HEK293 (cell line): ENCODE data around the gene CIAPIN1.

Source experiments
- CTCF ChIA-PET: fragments of 350-600 bp; formaldehyde crosslinking; extraction: SDS; loops from one replicate; lab custom pipeline; 2021; ENCODE audit warnings: antibody characterized with exemption; lab: Yijun Ruan, JAX
- POLR2A ChIA-PET: fragments of 300-600 bp; formaldehyde crosslinking; extraction: SDS; loops from one replicate; lab custom pipeline; 2020; ENCODE audit warnings: antibody characterized with exemption, inconsistent platforms; lab: Yijun Ruan, JAX
- H3K27ac ChIP-seq: fragments of 200-500 bp; sonication (Bioruptor generic); 2 replicates; pipeline ENCODE4 v1.5.1; 2014; ENCODE audit warnings: low read depth, low read length, control low read depth, inconsistent platforms; ENCODE audit errors: extremely low read depth
- H3K36me3 ChIP-seq, 2 experiments: fragments of 200-500 bp in 1 of 2; sonication (Bioruptor generic) in 1 of 2; 1 replicate in 1 of 2; 2 replicates in 1 of 2; pipeline ENCODE4 v1.5.1; 2014 to 2017; ENCODE audit warnings: inconsistent platforms in 2 of 2, low read length in 2 of 2; ENCODE audit not compliant: control insufficient read depth in 2 of 2, insufficient read depth in 1 of 2
- H3K4me1 ChIP-seq: fragments of 200-500 bp; sonication (Bioruptor generic); 2 replicates; pipeline ENCODE4 v1.5.1; 2014; ENCODE audit warnings: mild to moderate bottlenecking, low read length, inconsistent platforms; ENCODE audit not compliant: control insufficient read depth, insufficient read depth
- H3K4me3 ChIP-seq: 2 replicates; pipeline ENCODE4 v1.5.1; 2011; ENCODE audit warnings: low read depth, mild to moderate bottlenecking, control low read depth, low read length, moderate library complexity
- H3K9me3 ChIP-seq: fragments of 200-500 bp; sonication (Bioruptor generic); 2 replicates; pipeline ENCODE4 v1.5.1; 2014; ENCODE audit warnings: low read depth, low read length, inconsistent platforms; ENCODE audit not compliant: control insufficient read depth, insufficient read depth
- EGR2 ChIP-seq: fragments of 450-650 bp; formaldehyde crosslinking; IDR thresholded peaks from 2 replicates; pipeline ENCODE4 v1.5.1; 2016; ENCODE audit warnings: low read depth, missing biosample characterization, missing genetic modification characterization
- GLI4 ChIP-seq: fragments of 450-650 bp; formaldehyde crosslinking; IDR thresholded peaks from 2 replicates; pipeline ENCODE4 v1.5.1; 2016; ENCODE audit warnings: missing biosample characterization, missing genetic modification characterization
- KLF8 ChIP-seq: fragments of 450-650 bp; formaldehyde crosslinking; IDR thresholded peaks from 2 replicates; pipeline ENCODE4 v1.5.1; 2016; ENCODE audit warnings: missing biosample characterization, missing genetic modification characterization
- PRDM1 ChIP-seq: fragments of 450-650 bp; formaldehyde crosslinking; IDR thresholded peaks from 2 replicates; pipeline ENCODE4; 2016; ENCODE audit warnings: missing biosample characterization, missing genetic modification characterization
- SP2 ChIP-seq: fragments of 450-650 bp; formaldehyde crosslinking; IDR thresholded peaks from 2 replicates; pipeline ENCODE4 v1.5.1; 2016; ENCODE audit warnings: missing biosample characterization, missing genetic modification characterization
- SP3 ChIP-seq: fragments of 450-650 bp; formaldehyde crosslinking; IDR thresholded peaks from 2 replicates; pipeline ENCODE4 v1.5.1; 2016; ENCODE audit warnings: missing biosample characterization, missing genetic modification characterization
- TCF7L2 ChIP-seq: IDR thresholded peaks from 2 replicates; pipeline ENCODE4 v1.6.1; 2011; ENCODE audit warnings: low read depth, mild to moderate bottlenecking, inconsistent platforms, low read length, moderate library complexity, borderline replicate concordance
- TRIM28 ChIP-seq: IDR thresholded peaks from 2 replicates; pipeline ENCODE4 v1.6.1; 2011; ENCODE audit warnings: low read length, control low read depth, borderline replicate concordance
- YY2 ChIP-seq: fragments of 450-650 bp; formaldehyde crosslinking; IDR thresholded peaks from 2 replicates; pipeline ENCODE4 v1.5.1; 2016; ENCODE audit warnings: missing biosample characterization, missing genetic modification characterization
- ZBTB8A ChIP-seq: fragments of 450-650 bp; formaldehyde crosslinking; IDR thresholded peaks from 2 replicates; pipeline ENCODE4 v1.5.1; 2016; ENCODE audit warnings: missing biosample characterization, missing genetic modification characterization
- ZFP3 ChIP-seq: fragments of 450-650 bp; formaldehyde crosslinking; IDR thresholded peaks from 2 replicates; pipeline ENCODE4 v1.5.1; 2016; ENCODE audit warnings: low read depth, missing biosample characterization, missing genetic modification characterization
- ZIC2 ChIP-seq: fragments of 450-650 bp; formaldehyde crosslinking; IDR thresholded peaks from 2 replicates; pipeline ENCODE4 v1.5.1; 2016; ENCODE audit warnings: missing biosample characterization, missing genetic modification characterization
- ZNF140 ChIP-seq: fragments of 450-650 bp; formaldehyde crosslinking; IDR thresholded peaks from 2 replicates; pipeline ENCODE4 v1.5.1; 2016; ENCODE audit warnings: missing biosample characterization, missing genetic modification characterization
- ZNF157 ChIP-seq: fragments of 450-650 bp; formaldehyde crosslinking; IDR thresholded peaks from 2 replicates; pipeline ENCODE4 v1.5.1; 2016; ENCODE audit warnings: missing biosample characterization, missing genetic modification characterization
- ZNF23 ChIP-seq: fragments of 450-650 bp; formaldehyde crosslinking; IDR thresholded peaks from 2 replicates; pipeline ENCODE4 v1.5.1; 2016; ENCODE audit warnings: missing biosample characterization, missing genetic modification characterization, borderline replicate concordance
- ZNF274 ChIP-seq, 2 experiments: fragments of 200-500 bp in 1 of 2; fragments of 450-650 bp in 1 of 2; sonication (Bioruptor generic) in 1 of 2; formaldehyde crosslinking in 1 of 2; IDR thresholded peaks; 2 replicates each; pipeline versions ENCODE4 v1.5.1 to v1.6.1; 2014 to 2016; ENCODE audit warnings: borderline replicate concordance in 1 of 2, inconsistent platforms in 1 of 2, low read length in 1 of 2, missing biosample characterization in 1 of 2, missing genetic modification characterization in 1 of 2
- ZNF302 ChIP-seq: fragments of 450-650 bp; formaldehyde crosslinking; IDR thresholded peaks from 2 replicates; pipeline ENCODE4 v1.5.1; 2016; ENCODE audit warnings: missing biosample characterization, missing genetic modification characterization, low read depth
- ZNF548 ChIP-seq: fragments of 450-650 bp; formaldehyde crosslinking; IDR thresholded peaks from 2 replicates; pipeline ENCODE4 v1.5.1; 2016; ENCODE audit warnings: missing biosample characterization, missing genetic modification characterization
- ZNF585B ChIP-seq: fragments of 450-650 bp; formaldehyde crosslinking; IDR thresholded peaks from 2 replicates; pipeline ENCODE4 v1.5.1; 2016; ENCODE audit warnings: missing biosample characterization, missing genetic modification characterization
- ZNF626 ChIP-seq: fragments of 450-650 bp; sonication (Bioruptor Pico); formaldehyde crosslinking; IDR thresholded peaks from 2 replicates; pipeline ENCODE4 v1.5.1; 2018; ENCODE audit warnings: missing biosample characterization, missing genetic modification characterization, inconsistent platforms
- ZNF658 ChIP-seq: fragments of 450-650 bp; formaldehyde crosslinking; IDR thresholded peaks from 2 replicates; pipeline ENCODE4; 2016; ENCODE audit warnings: missing biosample characterization, missing genetic modification characterization
- ZNF776 ChIP-seq: fragments of 450-650 bp; formaldehyde crosslinking; IDR thresholded peaks from 2 replicates; pipeline ENCODE4 v1.5.0; 2017; ENCODE audit warnings: missing biosample characterization, missing genetic modification characterization, borderline replicate concordance
- ZNF830 ChIP-seq: fragments of 450-650 bp; IDR thresholded peaks from 2 replicates; pipeline ENCODE4 v1.5.0; 2018; ENCODE audit warnings: missing biosample characterization, missing genetic modification characterization, low read depth, mild to moderate bottlenecking, moderate library complexity
- ZNF837 ChIP-seq: fragments of 450-650 bp; formaldehyde crosslinking; IDR thresholded peaks from 2 replicates; pipeline ENCODE4 v1.5.1; 2016; ENCODE audit warnings: missing biosample characterization, missing genetic modification characterization
- ZSCAN30 ChIP-seq: fragments of 450-650 bp; IDR thresholded peaks from 2 replicates; pipeline ENCODE4 v1.5.1; 2018; ENCODE audit warnings: missing biosample characterization, mild to moderate bottlenecking, missing genetic modification characterization, moderate library complexity
- TF ChIP-seq, protein P1 (sequence below): fragments of 450-650 bp; formaldehyde crosslinking; IDR thresholded peaks from 2 replicates; pipeline ENCODE4 v1.5.1; 2016; ENCODE audit warnings: missing biosample characterization, missing genetic modification characterization
- TF ChIP-seq, protein P2 (sequence below): fragments of 450-650 bp; formaldehyde crosslinking; IDR thresholded peaks from 2 replicates; pipeline ENCODE4; 2016; ENCODE audit warnings: missing biosample characterization, missing genetic modification characterization
- TF ChIP-seq, protein P3 (sequence below): fragments of 450-650 bp; formaldehyde crosslinking; IDR thresholded peaks from 2 replicates; pipeline ENCODE4 v1.5.1; 2016; ENCODE audit warnings: missing biosample characterization, missing genetic modification characterization

CIAPIN1 gene

DNA sequence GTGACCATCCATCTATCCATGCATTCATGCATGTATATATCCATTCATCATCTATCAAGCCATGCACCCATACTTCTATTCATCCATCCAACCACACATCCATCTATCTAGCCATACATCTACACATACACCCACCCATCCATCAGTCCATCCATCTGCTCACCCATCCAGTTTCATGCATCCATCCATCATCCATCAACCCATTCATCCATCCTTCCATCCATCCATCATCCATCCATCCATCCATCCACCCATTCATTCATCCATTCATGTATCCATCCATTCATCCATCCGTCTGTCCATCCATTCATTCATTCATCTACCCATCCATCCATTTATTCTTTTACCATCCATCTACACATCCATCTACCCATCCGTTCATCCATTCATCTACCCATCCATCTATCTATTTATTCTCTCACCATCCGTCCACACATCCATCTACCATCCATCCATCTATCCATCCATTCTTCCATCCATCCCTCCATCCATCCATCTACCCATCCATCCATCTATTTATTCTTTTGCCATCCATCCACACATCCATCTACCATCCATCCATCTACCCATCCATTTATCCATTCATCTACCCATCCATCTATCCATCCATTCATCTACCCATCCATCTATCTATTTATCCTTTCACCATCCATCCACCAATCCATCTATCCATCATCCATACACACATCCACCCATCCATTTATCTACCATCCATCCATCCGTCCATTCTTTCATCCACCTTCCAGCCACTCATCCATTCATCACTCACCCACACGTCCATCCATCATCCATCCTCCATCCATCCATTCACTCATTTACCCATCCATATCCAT, 39.4 kb downstream of the CIAPIN1 start (continued):
- TF ChIP-seq ZNF274 (IDR thresholded peaks at IDR 0.05; ENCODE audit: low read length) (no peak), ZNF274 (tag by site-specific recombination; IDR thresholded peaks at IDR 0.05; ENCODE audit: borderline replicate concordance) (0 out of 2 replicates have a peak, but pooled peaks have one; percentile 43), ZNF23 (tag by site-specific recombination) (0 out of 2 replicates have a peak, but pooled peaks have one; percentile 44), ZNF585B (tag by site-specific recombination) (no peak), ZSCAN30 (no peak), GLI4 (tag by site-specific recombination) (no peak), EGR2 (tag by site-specific recombination) (no peak), ZNF776 (0 out of 2 replicates have a peak, but pooled peaks have one; percentile 36), TCF7L2 (no peak), TRIM28 (no peak), ZNF548 (tag by site-specific recombination) (no peak), ZNF658 (tag by site-specific recombination) (no peak)
- TF ChIP-seq, protein P1, sequence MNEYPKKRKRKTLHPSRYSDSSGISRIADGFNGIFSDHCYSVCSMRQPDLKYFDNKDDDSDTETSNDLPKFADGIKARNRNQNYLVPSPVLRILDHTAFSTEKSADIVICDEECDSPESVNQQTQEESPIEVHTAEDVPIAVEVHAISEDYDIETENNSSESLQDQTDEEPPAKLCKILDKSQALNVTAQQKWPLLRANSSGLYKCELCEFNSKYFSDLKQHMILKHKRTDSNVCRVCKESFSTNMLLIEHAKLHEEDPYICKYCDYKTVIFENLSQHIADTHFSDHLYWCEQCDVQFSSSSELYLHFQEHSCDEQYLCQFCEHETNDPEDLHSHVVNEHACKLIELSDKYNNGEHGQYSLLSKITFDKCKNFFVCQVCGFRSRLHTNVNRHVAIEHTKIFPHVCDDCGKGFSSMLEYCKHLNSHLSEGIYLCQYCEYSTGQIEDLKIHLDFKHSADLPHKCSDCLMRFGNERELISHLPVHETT (tag by site-specific recombination), result no peak

DNA sequence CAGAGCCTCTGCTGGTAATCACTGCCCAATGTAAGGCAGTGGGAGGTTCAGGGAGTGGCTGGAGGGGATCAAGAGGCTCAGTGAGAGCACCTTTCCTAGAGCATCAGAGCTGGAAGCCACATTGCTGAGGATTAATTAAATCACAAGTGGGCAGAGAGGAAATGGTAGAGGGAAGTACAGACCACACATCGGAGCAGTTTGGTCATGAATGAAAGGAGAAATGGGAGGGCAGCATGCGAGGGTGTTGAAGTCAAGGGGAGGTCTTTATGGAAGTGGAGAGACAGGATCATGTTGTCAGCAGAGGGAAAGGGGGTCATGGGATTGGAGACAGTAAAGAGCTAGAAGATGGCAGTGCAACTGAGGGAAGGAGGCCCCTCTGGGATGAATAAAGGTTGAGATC, 40.3 kb downstream of the CIAPIN1 start:
- Histone ChIP-seq H3K36me3 (no peaks in the 10 kb centered on the region), H3K4me1 (no peaks in the 10 kb centered on the region), H3K4me3 (no peak overlapping the region), H3K27ac (no peak overlapping the region), H3K9me3 (no peaks in the 10 kb centered on the region)
- ChIA-PET POLR2A (no interaction called here), CTCF (interaction anchor here (0.7 kb wide), 1 partner anchor 12 kb away, joined by 6 read pairs; no protein-coding TSS in a partner anchor)
- TF ChIP-seq ZBTB8A (no peak), ZNF830 (tag by site-specific recombination) (no peak), ZNF302 (tag by site-specific recombination) (no peak), SP2 (tag by site-specific recombination) (no peak), ZIC2 (tag by site-specific recombination) (no peak), KLF8 (tag by site-specific recombination) (no peak), ZNF626 (tag by site-specific recombination) (no peak), ZFP3 (tag by site-specific recombination) (no peak), ZNF157 (tag by site-specific recombination) (no peak), ZNF140 (tag by site-specific recombination) (no peak), ZNF837 (tag by site-specific recombination) (no peak), YY2 (tag by site-specific recombination) (no peak), PRDM1 (no peak), SP3 (tag by site-specific recombination) (no peak)
- TF ChIP-seq, protein P2, sequence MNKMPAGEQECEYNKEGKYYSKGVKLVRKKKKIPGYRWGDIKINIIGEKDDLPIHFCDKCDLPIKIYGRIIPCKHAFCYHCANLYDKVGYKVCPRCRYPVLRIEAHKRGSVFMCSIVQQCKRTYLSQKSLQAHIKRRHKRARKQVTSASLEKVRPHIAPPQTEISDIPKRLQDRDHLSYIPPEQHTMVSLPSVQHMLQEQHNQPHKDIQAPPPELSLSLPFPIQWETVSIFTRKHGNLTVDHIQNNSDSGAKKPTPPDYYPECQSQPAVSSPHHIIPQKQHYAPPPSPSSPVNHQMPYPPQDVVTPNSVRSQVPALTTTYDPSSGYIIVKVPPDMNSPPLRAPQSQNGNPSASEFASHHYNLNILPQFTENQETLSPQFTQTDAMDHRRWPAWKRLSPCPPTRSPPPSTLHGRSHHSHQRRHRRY, result no peak
- TF ChIP-seq, protein P3, sequence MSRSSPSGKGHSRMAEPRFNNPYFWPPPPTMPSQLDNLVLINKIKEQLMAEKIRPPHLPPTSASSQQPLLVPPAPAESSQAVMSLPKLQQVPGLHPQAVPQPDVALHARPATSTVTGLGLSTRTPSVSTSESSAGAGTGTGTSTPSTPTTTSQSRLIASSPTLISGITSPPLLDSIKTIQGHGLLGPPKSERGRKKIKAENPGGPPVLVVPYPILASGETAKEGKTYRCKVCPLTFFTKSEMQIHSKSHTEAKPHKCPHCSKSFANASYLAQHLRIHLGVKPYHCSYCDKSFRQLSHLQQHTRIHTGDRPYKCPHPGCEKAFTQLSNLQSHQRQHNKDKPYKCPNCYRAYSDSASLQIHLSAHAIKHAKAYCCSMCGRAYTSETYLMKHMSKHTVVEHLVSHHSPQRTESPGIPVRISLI (tag by site-specific recombination), result no peak
